Amniotic epithelial cell (primary cell): ENCODE data around the gene DEPDC1B.
"Not testable (repeated sequence)": the region's sequence is repeated elsewhere in the genome, so short reads cannot be mapped to it uniquely, and the experiment has no call there.

Source experiments
- DNase-seq: peaks from one replicate; pipeline ENCODE4 v3.0.0-alpha.2; 2010; ENCODE audit warnings: low read depth

Gene DEPDC1B

GRCh38 chr5:60699609-60700415, at the start of gene DEPDC1B:
Gene DEPDC1B, minus strand, starts transcription at chr5:60700166. Its CDS starts 73 bp downstream, at chr5:60700093.
- peak; percentile 86 for DNase-seq

DNA sequence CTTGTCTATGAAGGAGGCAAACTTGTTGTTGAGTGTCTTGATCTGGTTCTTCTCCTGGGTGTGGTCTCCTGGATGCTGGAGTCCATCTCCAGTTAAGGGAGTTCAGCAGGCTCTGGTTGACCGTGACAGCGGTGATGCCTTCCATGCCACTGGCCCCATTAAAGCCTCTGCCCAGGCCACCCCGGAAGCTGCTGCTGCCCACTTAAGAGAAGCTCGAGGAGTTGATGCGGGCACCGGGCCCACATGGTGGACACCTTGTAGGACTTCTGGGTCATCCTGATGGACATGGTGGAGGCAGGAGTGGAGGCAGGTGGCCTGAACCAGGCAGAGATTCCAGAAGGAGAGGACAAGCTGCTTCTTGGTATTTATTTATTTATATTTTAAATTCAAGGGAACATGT, 44.7 kb upstream of the DEPDC1B start:
- DNase-seq = no peak

GRCh38 chr5:60743511-60744314, 43.7 kb upstream of the DEPDC1B start:
- no peak for DNase-seq

GRCh38 chr5:60740322-60740721, 40.4 kb upstream of the DEPDC1B start:
- DNase-seq = no peak

GRCh38 chr5:60738933-60739332, 39.0 kb upstream of the DEPDC1B start:
- no peak for DNase-seq

GRCh38 chr5:60738461-60738860, 38.5 kb upstream of the DEPDC1B start:
- no peak for DNase-seq

- DNase-seq = not testable (repeated sequence)
Measured at GRCh38 chr5:60730858-60731257, 30.9 kb upstream of the DEPDC1B start.

DNA sequence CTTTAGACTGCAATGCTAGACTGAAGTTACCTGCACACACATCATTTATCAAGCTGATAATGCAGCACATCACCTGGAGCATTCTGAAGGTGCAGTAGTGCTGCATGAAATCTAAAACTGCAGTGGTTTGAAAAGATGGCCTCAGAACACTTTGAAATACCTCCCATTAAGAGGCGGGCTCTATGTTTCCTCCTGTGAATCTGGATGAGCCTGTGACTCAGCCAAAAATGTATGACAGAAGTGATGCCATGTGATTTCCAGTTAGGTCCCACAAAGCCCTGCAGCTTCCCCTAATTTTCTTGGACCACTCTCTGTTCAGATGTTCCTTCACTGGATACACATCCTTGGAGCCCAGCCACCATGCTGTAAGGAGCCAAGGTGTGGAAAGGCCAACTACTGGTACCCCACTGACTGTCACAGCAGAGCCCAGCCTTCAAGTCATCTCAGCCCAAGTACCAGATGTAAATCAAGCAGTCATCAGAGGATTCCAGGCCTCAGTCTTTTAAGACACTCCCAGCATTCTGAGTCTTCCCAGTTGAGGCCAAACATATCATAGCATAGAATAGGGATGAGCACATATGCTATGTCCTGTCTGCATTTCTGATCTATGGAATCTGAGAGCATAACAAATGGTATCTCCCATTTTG, 27.2 kb upstream of the DEPDC1B start:
- no peak for DNase-seq

DNA sequence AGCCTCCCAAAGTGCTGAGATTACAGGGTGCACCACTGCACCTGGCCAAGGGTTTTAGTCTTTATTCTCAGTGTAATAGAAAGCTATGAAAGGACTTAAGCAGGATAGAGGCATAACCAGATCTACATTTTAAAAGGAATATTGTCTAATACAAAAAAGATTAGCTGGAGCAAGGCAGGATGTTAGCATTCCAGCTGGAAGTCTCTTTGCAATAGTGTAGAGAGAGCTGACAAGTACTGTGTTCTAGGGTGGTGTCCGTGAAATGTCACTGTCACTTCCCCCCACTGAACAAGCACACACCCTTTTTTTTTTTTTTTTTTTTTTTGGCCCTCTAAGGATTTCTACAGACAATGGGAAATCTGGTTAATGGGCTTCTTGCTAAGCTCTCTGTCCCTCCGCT, 24.2 kb upstream of the DEPDC1B start:
- no peak for DNase-seq

GRCh38 chr5:60722416-60722815, 22.4 kb upstream of the DEPDC1B start:
- DNase-seq = no peak

GRCh38 chr5:60719329-60719728, 19.4 kb upstream of the DEPDC1B start:
- DNase-seq = no peak

GRCh38 chr5:60718166-60718892, 18.4 kb upstream of the DEPDC1B start:
- DNase-seq = no peak

DNA sequence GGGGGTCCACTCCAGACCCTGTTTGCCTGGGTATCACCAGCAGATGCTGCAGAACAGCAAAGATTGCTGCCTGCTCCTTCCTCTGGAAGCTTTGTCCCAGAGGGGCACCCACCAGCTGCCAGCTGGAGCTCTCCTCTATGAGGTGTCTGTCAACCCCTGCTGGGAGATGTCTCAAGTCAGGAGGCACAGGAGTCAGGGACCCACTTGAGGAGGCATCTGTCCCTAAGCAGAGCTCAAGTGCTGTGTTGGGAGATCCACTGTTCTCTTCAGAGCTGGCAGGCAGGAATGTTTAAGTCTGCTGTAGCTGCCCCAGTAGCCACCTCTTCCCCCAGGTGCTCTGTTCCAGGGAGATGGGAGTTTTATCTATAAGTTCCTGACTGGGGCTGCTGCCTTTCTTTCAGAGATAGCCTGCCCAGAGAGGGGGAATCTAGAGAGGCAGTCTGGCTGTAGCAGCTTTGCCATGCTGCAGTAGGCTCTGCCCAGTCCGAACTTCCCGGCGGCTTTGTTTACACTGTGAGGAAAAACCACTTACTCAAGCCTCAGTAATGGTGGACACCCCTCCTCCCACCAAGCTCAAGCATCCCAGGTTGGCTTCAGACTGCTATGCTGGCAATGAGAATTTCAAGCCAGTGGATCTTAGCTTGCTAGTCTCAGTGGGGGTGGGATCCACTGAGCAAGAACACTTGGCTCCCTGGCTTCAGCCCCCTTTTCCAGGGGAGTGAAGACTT, 15.4 kb upstream of the DEPDC1B start:
- not testable (repeated sequence) for DNase-seq

DNA sequence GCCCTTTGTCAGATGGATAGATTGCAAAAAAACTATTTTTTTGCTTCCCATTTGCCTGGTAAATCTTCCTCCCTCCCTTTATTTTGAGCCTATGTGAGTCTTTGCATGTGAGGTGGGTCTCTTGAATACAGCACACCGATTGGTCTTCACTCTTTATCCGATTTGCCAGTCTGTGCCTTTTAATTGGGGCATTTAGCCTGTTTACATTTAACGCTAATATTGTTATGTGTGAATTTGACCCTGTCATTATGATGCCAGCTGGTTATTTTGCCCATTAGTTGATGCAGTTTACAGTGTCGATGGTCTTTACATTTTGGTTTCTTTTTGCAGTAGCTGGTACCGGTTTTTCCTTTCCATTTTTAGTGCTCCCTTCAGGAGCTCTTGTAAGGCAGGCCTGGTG, 13.0 kb upstream of the DEPDC1B start:
- DNase-seq = no peak

DNA sequence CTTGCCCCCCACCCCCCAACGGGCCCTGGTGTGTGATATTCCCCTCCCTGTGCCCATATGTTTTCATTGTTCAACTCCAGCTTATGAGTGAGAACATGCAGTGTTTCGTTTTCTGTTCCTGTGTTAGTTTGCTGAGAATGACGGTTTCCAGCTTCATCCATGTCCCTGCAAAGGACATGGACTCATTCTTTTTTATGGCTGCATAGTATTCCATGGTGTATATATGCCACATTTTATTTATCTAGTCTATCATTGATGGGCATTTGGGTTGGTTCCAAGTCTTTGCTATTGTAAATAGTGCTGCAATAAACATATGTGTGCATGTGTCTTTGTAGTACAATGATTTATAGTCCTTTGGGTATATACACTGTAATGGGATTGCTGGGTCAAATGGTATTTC, 11.9 kb upstream of the DEPDC1B start:
- not testable (repeated sequence) for DNase-seq

DNA sequence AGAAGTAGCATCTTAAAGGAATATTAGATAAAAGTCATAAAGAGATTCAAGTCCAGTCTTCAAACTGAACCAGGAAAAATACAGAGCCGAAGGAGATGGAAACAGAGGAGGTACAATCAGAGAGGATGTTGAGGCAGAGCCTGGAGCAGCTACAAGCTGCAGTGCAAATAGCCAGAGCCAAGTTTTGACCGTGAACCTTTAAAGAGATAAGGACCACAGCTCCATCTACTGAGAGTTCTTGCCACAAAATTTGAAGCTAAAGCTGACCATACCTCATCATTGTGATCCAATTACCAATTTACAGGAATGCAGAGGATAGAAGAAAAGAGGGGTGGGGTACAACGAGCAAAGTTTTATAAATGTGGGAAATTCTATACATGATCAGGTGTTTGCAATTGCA, 10.4 kb upstream of the DEPDC1B start:
- no peak for DNase-seq

DNA sequence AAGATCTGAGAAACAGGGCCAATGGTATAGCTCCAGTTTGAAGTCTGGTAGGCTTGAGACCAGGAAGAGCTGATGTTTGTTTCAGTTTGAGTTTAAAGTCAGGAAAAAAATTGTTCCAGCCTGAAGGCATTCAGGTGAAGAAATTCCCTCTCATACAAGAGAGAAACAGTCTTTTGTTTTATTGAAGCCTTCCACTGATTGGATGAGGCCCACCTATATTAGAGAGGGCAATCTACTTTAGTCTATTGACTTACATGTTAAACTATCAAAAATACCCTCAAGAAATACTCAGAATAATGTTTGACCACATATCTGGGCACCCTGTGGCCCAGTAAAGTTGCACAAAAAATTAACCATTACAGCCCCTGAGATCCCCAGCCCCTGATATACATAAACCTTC, 5.2 kb upstream of the DEPDC1B start:
- no peak for DNase-seq

- DNase-seq = no peak
Measured at GRCh38 chr5:60703944-60704343, 4.0 kb upstream of the DEPDC1B start.

- DNase-seq = no peak
Measured at GRCh38 chr5:60701321-60701968, 1.5 kb upstream of the DEPDC1B start.

DNA sequence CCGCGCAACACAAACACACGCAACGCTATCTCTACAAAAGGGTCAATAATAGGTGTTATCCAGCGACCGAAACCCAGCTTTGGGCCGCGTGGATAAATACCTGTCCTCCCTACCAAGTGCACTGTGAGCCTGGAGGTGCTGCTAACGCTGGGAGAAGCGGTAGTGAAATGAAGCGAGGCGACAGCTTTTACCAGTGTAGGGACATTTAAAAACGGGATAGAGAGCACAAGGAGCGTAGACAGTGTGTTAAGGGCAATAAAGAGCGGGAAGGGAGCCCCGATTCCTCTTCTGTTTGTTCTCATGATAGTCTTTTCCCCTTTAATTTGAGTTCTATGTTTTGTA, 421 bp upstream of the DEPDC1B start:
- DNase-seq = no peak

DNA sequence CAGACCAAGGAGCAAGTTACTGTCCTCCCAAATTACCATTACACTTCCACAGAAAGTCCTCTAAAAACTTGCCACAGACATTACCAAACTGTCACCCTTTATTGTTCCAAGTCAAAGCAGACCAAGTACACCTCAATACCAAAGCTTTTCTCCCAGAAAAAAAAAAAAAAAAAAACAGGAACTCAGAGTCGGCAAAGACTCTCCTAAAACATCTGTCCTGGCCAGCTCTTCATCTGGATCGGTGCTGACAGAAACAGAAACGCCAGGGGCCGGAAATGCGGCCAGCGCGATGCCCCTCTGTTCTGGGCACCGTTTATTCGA, 718 bp downstream of the DEPDC1B start:
- DNase-seq = no peak
